HAP-1 (cell line): ENCODE results near the gene LEMD2.

Source experiments
- DNase-seq, 2 experiments: peaks; one replicate each; pipeline ENCODE4 v3.0.0-alpha.2; 2016 to 2020; ENCODE audit warnings: low spot score in 2 of 2
- H3K27me3 ChIP-seq: fragments of 250-450 bp; sonication (Bioruptor Pico); 2 replicates; pipeline ENCODE4 v1.5.1; 2020; ENCODE audit warnings: low read depth, mild to moderate bottlenecking, moderate library complexity
- H3K36me3 ChIP-seq: fragments of 250-450 bp; sonication (Bioruptor Pico); replicated peaks from 2 replicates; pipeline ENCODE4 v1.5.1; 2020; ENCODE audit warnings: mild to moderate bottlenecking
- H3K4me1 ChIP-seq: fragments of 250-450 bp; sonication (Bioruptor Pico); 2 replicates; pipeline ENCODE4 v1.5.1; 2020; ENCODE audit warnings: mild to moderate bottlenecking
- H3K4me3 ChIP-seq: fragments of 250-450 bp; sonication (Bioruptor Pico); 2 replicates; pipeline ENCODE4 v1.5.1; 2020; ENCODE audit warnings: mild to moderate bottlenecking, moderate library complexity
- H3K9me3 ChIP-seq: fragments of 250-450 bp; sonication (Bioruptor Pico); 2 replicates; pipeline ENCODE4 v1.5.1; 2020; ENCODE audit warnings: mild to moderate bottlenecking, moderate library complexity
- in situ Hi-C: fragments of 300-500 bp; cut with MboI; formaldehyde crosslinking; loops from 3 replicates; pipeline ENCODE4 v1.14.3; 2020; ENCODE audit warnings: low sequenced_read_pairs, inconsistent platforms, mixed read lengths

LEMD2 gene

DNA sequence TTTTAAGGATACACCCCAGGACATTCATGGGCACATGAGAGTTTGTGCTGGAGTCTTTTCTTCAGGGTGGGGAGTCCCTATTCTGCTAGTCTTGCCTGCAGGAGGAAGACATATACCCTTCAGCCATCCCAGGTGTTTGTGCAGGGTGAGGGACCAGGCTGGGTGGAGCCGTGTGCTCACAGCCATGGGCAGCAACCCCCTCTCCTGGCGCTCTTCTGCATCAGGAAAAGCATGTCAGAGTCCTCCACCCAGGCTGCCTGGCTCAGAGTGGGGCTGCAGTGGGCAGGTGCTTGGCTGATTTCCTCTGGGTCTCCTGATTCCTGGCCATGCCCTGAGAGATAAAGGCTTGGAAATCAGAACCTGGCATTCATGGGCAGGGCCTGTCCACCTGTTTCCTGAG, 37.6 kb upstream of the LEMD2 start:
- H3K4me1 ChIP-seq, result no peaks in the 10 kb centered on the region
- H3K9me3 ChIP-seq, result no peaks in the 10 kb centered on the region
- in situ Hi-C loops, result no loop called here
- no peak for DNase-seq
- H3K27me3 ChIP-seq, result no peaks in the 10 kb centered on the region
- H3K4me3 ChIP-seq, result no peak overlapping the region
- H3K36me3 ChIP-seq, result no peaks in the 10 kb centered on the region

- Histone ChIP-seq H3K4me1 (no peaks in the 10 kb centered on the region), H3K4me3 (no peak overlapping the region), H3K27me3 (no peaks in the 10 kb centered on the region), H3K9me3 (no peaks in the 10 kb centered on the region), H3K36me3 (no peaks in the 10 kb centered on the region)
- no peak for DNase-seq
- in situ Hi-C loops, result no loop called here
Observed at GRCh38 chr6:33824461-33825154, 35.7 kb upstream of the LEMD2 start.

- Histone ChIP-seq H3K36me3 (no peaks in the 10 kb centered on the region), H3K4me1 (no peaks in the 10 kb centered on the region), H3K9me3 (no peaks in the 10 kb centered on the region), H3K27me3 (no peaks in the 10 kb centered on the region), H3K4me3 (no peak overlapping the region)
- DNase-seq, result no peak
- in situ Hi-C loops, result no loop called here
Observed at GRCh38 chr6:33823806-33824205, 34.9 kb upstream of the LEMD2 start.

- Histone ChIP-seq H3K36me3 (no peaks in the 10 kb centered on the region), H3K9me3 (no peaks in the 10 kb centered on the region), H3K4me3 (no peak overlapping the region), H3K27me3 (no peaks in the 10 kb centered on the region), H3K4me1 (no peaks in the 10 kb centered on the region)
- peak; percentile 60 to 81 for DNase-seq
- in situ Hi-C loops, result no loop called here
Observed at GRCh38 chr6:33822575-33823395, 33.9 kb upstream of the LEMD2 start.

DNA sequence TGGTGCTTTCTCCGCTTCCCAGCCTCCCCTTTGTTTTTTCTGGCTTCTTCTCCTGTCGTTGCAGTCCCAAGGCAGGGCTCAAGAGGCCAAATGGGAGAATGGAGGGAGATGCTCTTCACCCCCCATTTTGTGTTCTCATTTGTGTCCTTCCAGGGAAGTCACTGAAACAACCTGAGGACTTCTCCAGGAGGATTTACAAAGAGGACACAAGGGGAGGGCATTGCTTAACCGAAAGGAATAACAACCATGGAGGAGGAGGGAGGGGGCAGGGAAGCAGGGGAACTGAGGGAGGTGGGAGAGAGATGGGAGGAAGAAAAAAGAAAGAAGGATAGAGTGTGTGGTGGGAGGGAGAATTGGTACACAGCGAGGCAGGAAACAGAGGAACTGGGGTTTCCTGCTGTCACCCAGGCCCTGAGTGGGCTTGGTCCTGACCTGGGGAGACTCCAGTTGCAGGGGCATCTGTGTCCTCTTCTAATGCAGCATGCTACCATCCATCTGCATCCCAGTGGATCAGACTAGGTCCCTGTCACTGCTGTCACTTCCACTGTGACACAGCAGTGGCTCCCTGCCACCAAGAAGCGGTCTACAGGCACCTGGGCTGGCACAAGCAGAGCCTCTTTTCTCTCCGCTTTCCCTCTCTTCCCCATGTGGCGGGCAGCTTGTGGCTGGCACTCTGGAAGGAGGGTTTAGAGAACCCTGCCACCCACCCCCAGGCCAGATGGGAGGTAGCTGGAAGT, 32.0 kb upstream of the LEMD2 start:
- no peaks in the 10 kb centered on the region for H3K9me3 ChIP-seq
- no peaks in the 10 kb centered on the region for H3K4me1 ChIP-seq
- H3K27me3 ChIP-seq, result peaks cover 3% of the 10 kb centered on the region; the same call in 1 of the 2 replicates
- DNase-seq, result no peak
- in situ Hi-C loops, result no loop called here
- no peaks in the 10 kb centered on the region for H3K36me3 ChIP-seq
- H3K4me3 ChIP-seq, result no peak overlapping the region

DNA sequence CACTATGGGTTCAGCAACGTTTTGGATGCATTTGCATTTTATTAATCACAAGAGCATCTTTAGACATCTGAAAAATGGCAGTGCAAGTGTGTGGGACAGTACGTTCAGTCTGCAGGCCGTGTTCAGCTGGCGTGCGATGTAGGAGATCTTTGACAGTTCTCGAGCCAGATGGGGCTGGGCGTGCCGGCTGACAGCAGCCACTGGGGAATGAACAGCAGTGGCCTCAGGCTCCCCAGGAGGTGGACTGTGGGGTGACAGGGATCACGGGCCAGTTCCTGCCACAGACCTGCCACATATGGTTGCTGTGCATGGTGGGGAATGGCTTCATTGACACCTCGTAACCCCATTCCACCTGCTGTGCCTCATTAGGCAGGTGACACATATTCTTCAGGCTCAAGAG, 31.3 kb upstream of the LEMD2 start:
- H3K27me3 ChIP-seq, result peaks cover 6% of the 10 kb centered on the region; the same call in 1 of the 2 replicates
- no peak overlapping the region for H3K4me3 ChIP-seq
- H3K4me1 ChIP-seq, result no peaks in the 10 kb centered on the region
- H3K36me3 ChIP-seq, result no peaks in the 10 kb centered on the region
- no peaks in the 10 kb centered on the region for H3K9me3 ChIP-seq
- in situ Hi-C loops, result no loop called here
- DNase-seq, result no peak

DNA sequence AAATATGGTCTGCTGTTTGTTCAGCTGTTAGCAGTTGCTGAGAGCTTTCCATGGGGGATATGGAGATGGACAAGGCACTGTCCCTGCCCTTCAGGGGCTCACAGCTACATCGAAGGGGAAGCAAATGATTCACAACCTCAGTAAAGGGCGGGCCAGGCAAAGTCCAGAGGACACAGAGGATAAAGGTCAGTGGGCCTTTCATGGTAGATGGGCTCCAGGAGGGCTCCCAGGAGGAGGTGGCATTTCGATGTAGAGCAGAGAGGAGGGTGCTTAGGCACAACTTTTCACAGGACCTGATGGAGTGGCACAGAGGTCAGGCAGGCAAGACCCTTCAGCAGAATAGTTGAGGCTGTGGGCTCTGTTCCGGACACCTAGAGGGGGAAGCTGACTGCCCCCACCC, 30.1 kb upstream of the LEMD2 start:
- in situ Hi-C loops, result no loop called here
- Histone ChIP-seq H3K9me3 (no peaks in the 10 kb centered on the region), H3K27me3 (peaks cover 6% of the 10 kb centered on the region; the same call in 1 of the 2 replicates)

GRCh38 chr6:33818293-33818692, 29.4 kb upstream of the LEMD2 start:
- H3K4me1 ChIP-seq, result no peaks in the 10 kb centered on the region
- peaks cover 6% of the 10 kb centered on the region; the same call in 1 of the 2 replicates for H3K27me3 ChIP-seq
- in situ Hi-C loops, result no loop called here
- no peaks in the 10 kb centered on the region for H3K36me3 ChIP-seq
- DNase-seq, result no peak
- H3K4me3 ChIP-seq, result no peak overlapping the region
- H3K9me3 ChIP-seq, result no peaks in the 10 kb centered on the region

More for the DNA sequence above, 30.1 kb upstream of the LEMD2 start:
- no peaks in the 10 kb centered on the region for H3K4me1 ChIP-seq
- H3K4me3 ChIP-seq, result no peak overlapping the region
- DNase-seq, result no peak
- no peaks in the 10 kb centered on the region for H3K36me3 ChIP-seq

- in situ Hi-C loops, result no loop called here
- Histone ChIP-seq H3K9me3 (no peaks in the 10 kb centered on the region), H3K4me1 (no peaks in the 10 kb centered on the region; the same call in 1 of the 2 replicates), H3K4me3 (no peak overlapping the region), H3K36me3 (no peaks in the 10 kb centered on the region), H3K27me3 (peaks cover 6% of the 10 kb centered on the region; the same call in 1 of the 2 replicates)
- DNase-seq, result no peak
Observed at GRCh38 chr6:33817489-33817888, 28.6 kb upstream of the LEMD2 start.

DNA sequence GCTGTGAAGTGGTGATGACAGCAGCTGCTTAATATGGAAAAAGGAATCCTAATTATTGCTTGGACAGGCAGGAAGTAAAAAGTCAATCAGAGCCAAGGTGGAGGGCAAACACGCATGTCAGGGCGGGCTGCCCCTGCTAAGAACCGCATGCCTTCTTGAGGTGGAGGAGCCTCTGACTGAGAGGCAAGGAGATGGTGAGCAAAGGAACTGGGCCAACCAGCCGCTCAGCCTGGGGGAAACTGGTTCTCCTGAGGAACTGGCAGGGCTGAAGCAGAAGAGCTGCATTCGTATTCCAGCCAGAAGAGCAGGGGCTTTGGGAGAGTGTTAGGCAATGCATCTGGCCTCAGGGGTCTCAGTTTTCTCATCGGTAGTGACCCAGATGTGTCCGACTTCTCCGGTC, 28.0 kb upstream of the LEMD2 start:
- Histone ChIP-seq H3K36me3 (no peaks in the 10 kb centered on the region), H3K9me3 (no peaks in the 10 kb centered on the region), H3K4me1 (no peaks in the 10 kb centered on the region; the same call in 1 of the 2 replicates), H3K27me3 (peaks cover 6% of the 10 kb centered on the region; the same call in 1 of the 2 replicates), H3K4me3 (no peak overlapping the region)
- in situ Hi-C loops, result no loop called here
- DNase-seq, result no peak

DNA sequence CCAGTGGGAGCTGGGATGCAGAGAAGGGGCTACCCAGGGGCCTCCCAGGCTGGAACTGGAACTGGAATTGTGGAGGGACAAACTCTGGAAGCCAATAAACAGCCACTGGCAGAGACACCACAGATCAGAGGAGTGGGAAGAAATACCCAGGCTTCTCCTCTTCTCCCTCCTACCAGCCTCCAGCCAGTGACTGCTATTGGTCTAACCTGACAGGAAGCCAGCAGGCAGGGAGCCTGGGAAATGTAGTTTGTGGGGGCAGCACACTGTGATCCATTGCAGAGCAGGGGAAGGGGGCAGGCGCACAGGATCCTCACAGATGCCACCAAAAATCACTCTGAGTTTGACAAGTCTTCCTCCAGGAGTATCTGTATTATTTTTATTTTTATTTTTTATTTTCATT, 26.9 kb upstream of the LEMD2 start:
- Histone ChIP-seq H3K36me3 (no peaks in the 10 kb centered on the region), H3K4me1 (peaks cover 5% of the 10 kb centered on the region), H3K27me3 (peaks cover 6% of the 10 kb centered on the region; the same call in 1 of the 2 replicates), H3K9me3 (no peaks in the 10 kb centered on the region), H3K4me3 (no peak overlapping the region)
- DNase-seq, result peak in 1 of 2 experiments; percentile 68
- in situ Hi-C loops, result no loop called here

GRCh38 chr6:33813990-33814985, 25.4 kb upstream of the LEMD2 start:
- H3K9me3 ChIP-seq, result no peaks in the 10 kb centered on the region
- H3K4me3 ChIP-seq, result no peak overlapping the region
- no peaks in the 10 kb centered on the region for H3K36me3 ChIP-seq
- in situ Hi-C loops, result no loop called here
- H3K27me3 ChIP-seq, result peaks cover 6% of the 10 kb centered on the region; the same call in 1 of the 2 replicates
- DNase-seq, result no peak
- peaks cover 14% of the 10 kb centered on the region for H3K4me1 ChIP-seq
